ENCODE measurements around the gene DMRTA1.

DNA sequence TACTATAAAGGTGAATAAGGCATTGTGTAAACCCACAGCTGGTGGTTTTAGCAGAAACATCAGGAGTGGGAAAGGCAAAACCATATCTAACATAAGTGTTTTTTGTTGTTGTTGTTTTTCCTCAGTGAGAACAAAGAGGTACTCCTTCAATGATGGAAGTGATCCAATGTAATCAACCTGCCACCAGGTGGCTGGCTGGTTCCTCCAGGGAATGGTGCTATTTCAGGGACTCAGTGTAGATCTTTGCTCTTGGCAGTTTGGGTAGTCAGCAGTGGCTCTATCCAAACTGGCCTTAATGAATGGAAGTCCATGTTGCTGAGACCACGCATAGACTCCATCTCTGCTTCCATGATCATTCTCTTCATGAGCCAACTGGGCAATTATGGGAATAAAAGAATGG lies 10.8 kb downstream of the DMRTA1 start:
- TF ChIP-seq MXI1 (IDR thresholded peaks at IDR 0.05; ENCODE audit: low read depth, low read length) (no peak), ESRRA (IDR thresholded peaks at IDR 0.05; ENCODE audit: low read length) (no peak), RAD21 (IDR thresholded peaks at IDR 0.05; ENCODE audit: insufficient read depth, low read depth, low read length) (no peak), CHD2 (IDR thresholded peaks at IDR 0.05; ENCODE audit: borderline replicate concordance, low read depth, low read length) (no peak)
- TF ChIP-seq, protein P1, sequence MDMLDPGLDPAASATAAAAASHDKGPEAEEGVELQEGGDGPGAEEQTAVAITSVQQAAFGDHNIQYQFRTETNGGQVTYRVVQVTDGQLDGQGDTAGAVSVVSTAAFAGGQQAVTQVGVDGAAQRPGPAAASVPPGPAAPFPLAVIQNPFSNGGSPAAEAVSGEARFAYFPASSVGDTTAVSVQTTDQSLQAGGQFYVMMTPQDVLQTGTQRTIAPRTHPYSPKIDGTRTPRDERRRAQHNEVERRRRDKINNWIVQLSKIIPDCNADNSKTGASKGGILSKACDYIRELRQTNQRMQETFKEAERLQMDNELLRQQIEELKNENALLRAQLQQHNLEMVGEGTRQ (IDR thresholded peaks at IDR 0.05; ENCODE audit: borderline replicate concordance, low read depth, low read length): no peak

Data from GM12878 (cell line).